B cell (primary cell): ENCODE data around the gene ZMYND15. TPM values are rescaled to one million over a fixed set of nuclear protein-coding genes. Genes with fewer than 3 reads are reported as not detected.

ENCODE experiments used
- ATAC-seq: fragments of 200-7000 bp; cut with Tn5 transposase; one replicate; pipeline ENCODE4 v1.10.0; 2021; ENCODE audit warnings: low read depth, mild to moderate bottlenecking, moderate number of reproducible peaks, moderate library complexity
- CTCF ChIA-PET: fragments of 350-600 bp; sonication (Branson Sonifier 250); formaldehyde crosslinking; loops from one replicate; lab custom pipeline; 2021; ENCODE audit warnings: antibody characterized with exemption, inconsistent platforms; lab: Charles Lee
- POLR2A ChIA-PET: fragments of 350-600 bp; sonication (Branson Sonifier 250); formaldehyde crosslinking; loops from one replicate; lab custom pipeline; 2021; ENCODE audit warnings: antibody characterized with exemption; lab: Charles Lee
- DNase-seq: peaks from one replicate; pipeline ENCODE4 v3.0.0; 2013
- H2AFZ ChIP-seq: 2 replicates; pipeline ENCODE4 v1.6.1; 2012; ENCODE audit warnings: mild to moderate bottlenecking, low read depth, low read length; ENCODE audit not compliant: insufficient read depth, poor library complexity, severe bottlenecking
- H3K27ac ChIP-seq, 2 donors: 1 replicate in 1 of 2; 2 replicates in 1 of 2; pipeline ENCODE4 v1.5.1; 2012 to 2013; ENCODE audit warnings: low read length in 2 of 2, mild to moderate bottlenecking in 2 of 2, moderate library complexity in 1 of 2
- H3K27me3 ChIP-seq, 4 experiments: fragments of 200-600 bp in 1 of 4; sonication (generic) in 1 of 4; replicated peaks in 1 of 4; 1 replicate in 2 of 4; 2 replicates in 2 of 4; pipeline versions ENCODE4 v1.6.1 to v1.7.0; 2013 to 2016; ENCODE audit warnings: low read length in 3 of 4, mild to moderate bottlenecking in 2 of 4, mixed read lengths in 1 of 4, moderate library complexity in 1 of 4; ENCODE audit not compliant: insufficient read depth in 4 of 4, control insufficient read depth in 3 of 4; ENCODE audit errors: control extremely low read depth in 1 of 4
- H3K36me3 ChIP-seq, 2 experiments: replicated peaks in 1 of 2; 1 replicate in 1 of 2; 2 replicates in 1 of 2; pipeline versions ENCODE4 v1.6.1 to v1.7.1; 2013; ENCODE audit warnings: low read length in 1 of 2; ENCODE audit not compliant: insufficient read depth in 2 of 2, control insufficient read depth in 1 of 2; ENCODE audit errors: control extremely low read depth in 1 of 2, extremely low read depth in 1 of 2
- H3K4me1 ChIP-seq, 2 donors: fragments of 200-600 bp in 1 of 2; sonication (generic) in 1 of 2; 1 replicate in 1 of 2; 2 replicates in 1 of 2; pipeline versions ENCODE4 v1.5.1 to v1.6.1; 2013 to 2017; ENCODE audit warnings: low read length in 2 of 2; ENCODE audit not compliant: control insufficient read depth in 2 of 2, insufficient read depth in 2 of 2
- H3K4me2 ChIP-seq: replicated peaks from 2 replicates; pipeline ENCODE3; 2012; ENCODE audit warnings: mild to moderate bottlenecking, low read depth, low read length; ENCODE audit not compliant: poor library complexity, severe bottlenecking
- H3K4me3 ChIP-seq, 5 experiments: fragments of 200-600 bp in 1 of 5; sonication (generic) in 1 of 5; 1 replicate in 3 of 5; 2 replicates in 2 of 5; pipeline versions ENCODE4 v1.5.1 to v1.7.0; 2011 to 2016; ENCODE audit warnings: low read length in 4 of 5, mild to moderate bottlenecking in 4 of 5, low read depth in 2 of 5, control low read depth in 1 of 5, moderate library complexity in 1 of 5; ENCODE audit not compliant: insufficient read depth in 1 of 5; ENCODE audit errors: control extremely low read depth in 1 of 5, extremely low read depth in 1 of 5
- H3K79me2 ChIP-seq: fragments of 200-600 bp; sonication (generic); one replicate; pipeline ENCODE4 v1.6.0; 2016; ENCODE audit warnings: low read length; ENCODE audit not compliant: control insufficient read depth, insufficient read depth
- H3K9ac ChIP-seq: fragments of 200-600 bp; sonication (generic); 2 replicates; pipeline ENCODE4 v1.6.1; 2017; ENCODE audit warnings: mild to moderate bottlenecking, low read length, moderate library complexity
- H3K9me3 ChIP-seq, 3 donors: one replicate each; pipeline versions ENCODE4 v1.6.1 to v1.7.1; 2013; ENCODE audit warnings: low read length in 2 of 3; ENCODE audit not compliant: control insufficient read depth in 2 of 3, insufficient read depth in 1 of 3; ENCODE audit errors: control extremely low read depth in 1 of 3
- H4K20me1 ChIP-seq: 2 replicates; pipeline ENCODE4 v1.6.0; 2012; ENCODE audit warnings: mild to moderate bottlenecking, low read length; ENCODE audit not compliant: insufficient read depth, control insufficient read depth, poor library complexity, severe bottlenecking
- H3K27ac Mint-ChIP-seq: one replicate; pipeline ENCODE4 v1.8.0; 2021; ENCODE audit warnings: mixed read lengths
- H3K27me3 Mint-ChIP-seq: one replicate; pipeline ENCODE4 v1.8.0; 2021; ENCODE audit warnings: mixed read lengths
- H3K4me1 Mint-ChIP-seq: one replicate; pipeline ENCODE4 v1.8.0; 2021; ENCODE audit warnings: mixed read lengths
- H3K4me3 Mint-ChIP-seq: one replicate; pipeline ENCODE4 v1.8.0; 2021; ENCODE audit warnings: mixed read lengths
- H3K9me3 Mint-ChIP-seq: one replicate; pipeline ENCODE4 v1.8.0; 2022; ENCODE audit warnings: mixed read lengths; ENCODE audit not compliant: insufficient read depth
- CTCF ChIP-seq: fragments of 200-600 bp; IDR thresholded peaks from one replicate; pipeline ENCODE4 v1.8.0; 2022; ENCODE audit warnings: antibody characterized with exemption, mild to moderate bottlenecking
- EZH2 ChIP-seq: IDR thresholded peaks from 2 replicates; pipeline ENCODE4 v1.6.1; 2012; ENCODE audit warnings: borderline replicate concordance, low read depth, mild to moderate bottlenecking, moderate library complexity, low read length; ENCODE audit not compliant: insufficient read depth, poor library complexity, severe bottlenecking
- WGBS: methylation state at CpG from one replicate; pipeline ENCODE4 v1.1.5; 2013; ENCODE audit warnings: missing lambda C conversion rate; ENCODE audit not compliant: insufficient coverage; 5-methylcytosine and 5-hydroxymethylcytosine counted together
- intact Hi-C: fragments of 100-400 bp; cut with micrococcal nuclease; formaldehyde crosslinking; loops from one replicate; pipeline ENCODE4 v1.10.0; 2022
- polyA plus RNA-seq: library from polyadenylated mRNA; depleted of rRNA; stranded (reverse); fragments of >200 nt; gene quantifications from 2 replicates; pipeline ENCODE4 v1.2.3, GENCODE V29; 2012
- total RNA-seq, 2 donors: library from RNA; stranded (reverse); fragments of 120-200 nt in 1 of 2; gene quantifications; 1 replicate in 1 of 2; 2 replicates in 1 of 2; pipeline versions ENCODE4 v1.2.3 to v1.2.4, GENCODE V29; 2013 to 2022

Gene ZMYND15
- total and polyA plus RNA-seq, 2 donors (not counting 1 experiment from before 2014, with no cell fraction given), result 0.72 to 2.5 TPM

GRCh38 chr17:4690745-4691144 is 48.9 kb upstream of the ZMYND15 start:
- Histone ChIP-seq H3K4me3 (no peak overlapping the region), H3K9ac (no peak overlapping the region), H4K20me1 (peaks cover 49% of the 10 kb centered on the region), H2AFZ (no peak overlapping the region), H3K79me2 (peaks cover 81% of the 10 kb centered on the region), H3K4me1 (no peaks in the 10 kb centered on the region), H3K27me3 (no peaks in the 10 kb centered on the region), H3K36me3 (peaks cover 3 to 40% of the 10 kb centered on the region in 2 experiments), H3K9me3 (no peaks in the 10 kb centered on the region), H3K4me2 (no peak overlapping the region), H3K27ac (no peak overlapping the region)
- Mint-ChIP-seq H3K27ac (no peak overlapping the region), H3K4me3 (no peak overlapping the region), H3K27me3 (no peaks in the 10 kb centered on the region), H3K4me1 (peaks cover 2% of the 10 kb centered on the region), H3K9me3 (no peaks in the 10 kb centered on the region)
- 86% methylated on average over 1 of the region's 2 CpGs for WGBS
- DNase-seq, result no peak
- no peak for ATAC-seq
- POLR2A ChIA-PET, result no interaction called here
- CTCF ChIA-PET, result interaction anchor here (1.4 kb wide), 1 partner anchor 124 kb away, joined by 3 read pairs; no protein-coding TSS in a partner anchor
- no peak for TF ChIP-seq EZH2
- no peak for TF ChIP-seq CTCF
- intact Hi-C loops, result no loop called here

DNA sequence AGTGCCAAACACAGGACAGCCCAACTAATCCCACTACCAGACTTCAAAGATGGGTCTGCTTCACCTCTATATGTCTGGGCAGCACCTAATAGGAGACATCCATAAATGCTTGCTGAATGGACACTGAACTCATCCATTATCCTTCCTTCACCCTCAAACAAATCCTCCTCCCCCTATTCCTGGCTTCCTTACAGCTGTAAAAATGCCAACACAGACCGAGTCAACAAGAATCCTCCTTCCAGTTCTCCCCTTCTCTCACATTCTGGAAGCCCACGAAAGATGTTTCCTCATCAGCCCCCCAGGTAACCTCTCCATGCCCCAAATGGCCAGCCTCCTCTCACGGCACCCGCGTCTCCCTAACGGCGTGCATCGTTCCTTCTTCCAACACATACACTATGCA is 47.9 kb upstream of the ZMYND15 start:
- no peak overlapping the region for H3K4me3 ChIP-seq
- peaks cover 73% of the 10 kb centered on the region for H3K79me2 ChIP-seq
- H3K9me3 ChIP-seq, result no peaks in the 10 kb centered on the region
- no peak overlapping the region for H3K4me2 ChIP-seq
- TF ChIP-seq EZH2, result no peak
- TF ChIP-seq CTCF, result no peak
- intact Hi-C loops, result no loop called here
- H3K36me3 ChIP-seq, result peaks cover 3 to 36% of the 10 kb centered on the region in 2 experiments
- no peak overlapping the region for H2AFZ ChIP-seq
- no peak for ATAC-seq
- POLR2A ChIA-PET, result no interaction called here
- H3K27ac ChIP-seq, result no peak overlapping the region
- CTCF ChIA-PET, result interaction anchor here (1.4 to 1.9 kb wide), 2 partner anchors 17 to 125 kb away, joined by 3 to 4 read pairs; no protein-coding TSS in a partner anchor
- Mint-ChIP-seq H3K27me3 (no peaks in the 10 kb centered on the region), H3K4me3 (no peak overlapping the region), H3K27ac (no peak overlapping the region), H3K9me3 (no peaks in the 10 kb centered on the region), H3K4me1 (peaks cover 11% of the 10 kb centered on the region)
- WGBS, result 100% methylated on average over 2 of the region's 8 CpGs
- H4K20me1 ChIP-seq, result peaks cover 39% of the 10 kb centered on the region
- DNase-seq, result no peak
- H3K4me1 ChIP-seq, result no peaks in the 10 kb centered on the region
- no peaks in the 10 kb centered on the region for H3K27me3 ChIP-seq
- no peak overlapping the region for H3K9ac ChIP-seq
